ENCODE measurements around the gene BCL2. TPM values are rescaled to one million over a fixed set of nuclear protein-coding genes. Genes with fewer than 3 reads are reported as not detected.

BCL2 gene
- total RNA-seq, 2 donors from 2014 or later, result 14.8 to 38.4 TPM

DNA sequence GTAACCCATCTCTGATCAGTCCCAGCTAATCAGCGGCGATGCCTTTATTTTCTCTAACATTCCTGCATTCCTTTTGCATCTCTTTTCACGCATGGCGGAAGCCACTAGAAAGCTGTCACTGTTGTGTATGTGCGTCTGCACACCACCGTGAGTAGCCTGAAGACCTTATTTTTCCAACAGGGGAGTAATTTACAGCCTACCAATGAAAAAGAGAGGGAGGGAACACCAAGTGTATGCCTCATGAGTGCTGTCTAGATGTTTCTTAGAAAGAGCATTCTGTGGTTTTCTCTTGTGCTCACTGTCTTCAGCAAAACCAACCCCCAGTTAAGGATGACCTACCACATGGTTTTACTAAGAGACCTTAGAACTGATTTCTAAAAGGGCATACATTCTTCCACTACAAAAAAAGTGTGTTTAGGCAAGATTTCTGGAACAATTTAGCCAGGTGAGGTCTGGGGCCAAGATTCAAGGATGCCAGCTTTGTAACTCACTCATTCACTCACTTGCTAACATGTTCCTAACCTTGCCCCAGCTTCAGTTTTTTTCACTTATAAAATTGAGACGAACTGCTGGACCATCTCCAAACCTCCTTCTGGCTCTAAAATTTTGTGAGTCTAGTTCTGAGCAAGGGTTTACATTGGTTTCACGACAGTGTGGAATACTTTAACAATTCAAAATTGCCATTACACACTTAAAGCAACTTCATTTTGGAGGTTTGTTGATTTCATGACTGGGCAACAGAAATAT lies 51.4 kb downstream of the BCL2 start:
- DNase-seq (ENCODE audit: low spot score), result no peak
- Histone ChIP-seq H3K4me3 (no peak overlapping the region), H3K27me3 (replicated peaks; ENCODE audit: insufficient read depth) (no peaks in the 10 kb centered on the region), H3K9me3 (no peaks in the 10 kb centered on the region), H3K4me1 (replicated peaks) (no peaks in the 10 kb centered on the region), H3K27ac (no peak overlapping the region), H3K36me3 (no peaks in the 10 kb centered on the region)
- intact Hi-C loops (cut with DNase I), result no loop called here
- TF ChIP-seq POLR2A (IDR thresholded peaks at IDR 0.05), result no peak
- TF ChIP-seq POLR2AphosphoS5 (IDR thresholded peaks at IDR 0.05), result no peak
- TF ChIP-seq CTCF (IDR thresholded peaks at IDR 0.05), result no peak
- 74% methylated on average over 8 of the region's 8 CpGs for WGBS

DNA sequence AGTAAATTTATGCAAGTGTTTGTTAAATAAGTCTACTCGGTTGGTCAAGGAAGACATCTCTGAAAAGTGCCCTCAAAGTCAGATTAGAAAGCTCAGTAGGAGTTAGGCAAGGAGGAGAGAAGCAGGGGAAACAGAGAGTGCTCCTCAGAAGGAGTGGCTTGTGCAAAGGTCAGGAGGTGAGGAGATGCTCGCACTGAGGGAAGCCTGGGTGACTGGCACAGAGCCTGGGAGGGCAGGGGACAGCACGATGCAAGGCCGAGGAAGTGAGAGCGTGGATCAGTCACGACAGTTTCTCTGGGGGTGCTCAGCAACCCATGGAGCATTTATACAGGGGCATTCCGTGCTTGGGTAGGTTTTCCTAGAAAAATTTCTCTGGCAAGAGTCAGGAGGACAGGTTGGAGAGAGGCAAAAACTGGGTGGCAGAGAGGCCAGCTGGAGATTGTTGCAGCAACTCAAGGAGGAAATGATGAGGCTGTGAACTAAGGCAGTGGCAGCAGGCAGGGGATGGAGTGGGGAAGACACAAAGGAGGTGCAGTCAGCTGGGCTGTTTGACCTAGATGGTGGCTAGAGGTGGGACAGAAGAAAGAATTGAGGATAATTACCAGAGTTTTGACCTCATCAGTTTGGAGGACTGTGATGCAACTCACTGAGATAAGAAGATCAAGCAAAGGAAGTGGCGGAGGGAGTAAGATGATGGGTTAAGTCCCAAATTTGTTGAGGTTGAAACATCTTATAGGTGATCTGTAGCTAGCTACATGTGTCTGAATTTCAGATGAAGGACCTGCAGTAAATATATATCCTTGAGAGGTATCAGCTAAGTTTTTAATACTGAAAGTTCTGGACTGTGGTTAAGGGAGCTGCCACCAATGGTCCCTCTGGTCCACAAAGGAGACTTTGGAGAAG lies 52.4 kb downstream of the BCL2 start:
- TF ChIP-seq CTCF (IDR thresholded peaks at IDR 0.05) (no peak), POLR2A (IDR thresholded peaks at IDR 0.05) (no peak), POLR2AphosphoS5 (IDR thresholded peaks at IDR 0.05) (no peak)
- Histone ChIP-seq H3K27me3 (replicated peaks; ENCODE audit: insufficient read depth) (no peaks in the 10 kb centered on the region), H3K27ac (no peak overlapping the region), H3K4me3 (no peak overlapping the region), H3K36me3 (no peaks in the 10 kb centered on the region), H3K4me1 (replicated peaks) (no peaks in the 10 kb centered on the region), H3K9me3 (no peaks in the 10 kb centered on the region)
- DNase-seq (ENCODE audit: low spot score), result no peak
- 85% methylated on average over 8 of the region's 8 CpGs for WGBS
- intact Hi-C loops (cut with DNase I), result no loop called here

DNA sequence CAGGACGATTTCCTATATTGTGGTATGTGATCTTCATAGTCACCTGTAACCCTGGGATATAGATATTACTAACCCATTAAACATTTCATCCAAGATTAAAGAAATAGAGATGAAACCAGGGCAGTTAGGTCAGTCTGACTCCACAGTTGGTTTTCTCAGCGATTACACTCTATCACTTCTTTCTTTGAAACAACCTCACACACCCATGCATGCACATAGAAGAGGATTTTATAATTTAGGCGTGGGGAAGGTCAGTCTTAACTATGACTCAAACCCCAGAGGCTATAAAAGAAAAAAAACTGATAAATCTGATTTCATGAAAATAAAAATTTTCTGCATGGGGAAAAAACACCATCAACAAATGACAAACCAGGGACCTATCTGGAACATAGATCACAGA lies 54.2 kb downstream of the BCL2 start:
- Histone ChIP-seq H3K27me3 (replicated peaks; ENCODE audit: insufficient read depth) (no peaks in the 10 kb centered on the region), H3K9me3 (no peaks in the 10 kb centered on the region), H3K36me3 (no peaks in the 10 kb centered on the region), H3K4me3 (no peak overlapping the region), H3K27ac (no peak overlapping the region), H3K4me1 (replicated peaks) (peaks cover 3% of the 10 kb centered on the region)
- WGBS, result 74% methylated on average over 3 of the region's 3 CpGs
- DNase-seq (ENCODE audit: low spot score), result no peak
- intact Hi-C loops (cut with DNase I), result no loop called here
- no peak for TF ChIP-seq POLR2AphosphoS5 (IDR thresholded peaks at IDR 0.05)
- no peak for TF ChIP-seq CTCF (IDR thresholded peaks at IDR 0.05)

DNA sequence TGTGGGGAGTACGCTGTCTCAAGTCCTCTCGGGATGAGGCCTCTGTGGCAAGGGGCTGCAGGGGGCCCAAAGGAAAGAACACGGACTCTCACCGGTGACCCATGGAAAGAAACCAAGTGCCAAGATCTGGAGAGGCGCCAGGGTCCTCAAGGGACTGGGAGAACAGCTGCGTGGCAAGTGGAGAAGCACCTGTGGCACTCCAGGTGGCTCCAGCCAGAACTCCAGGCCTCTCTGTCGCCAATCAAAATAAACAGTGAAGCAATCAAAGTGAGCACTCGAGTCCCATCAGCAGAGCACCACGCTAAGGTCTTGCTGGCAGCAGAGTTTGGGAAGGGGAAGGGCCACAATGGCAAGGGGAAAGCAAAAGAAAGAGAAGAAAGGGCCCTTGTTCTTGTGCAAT lies 54.7 kb downstream of the BCL2 start:
- 82% methylated on average over 9 of the region's 9 CpGs for WGBS
- intact Hi-C loops (cut with DNase I), result loop anchor here (5.0 kb wide), 1 partner anchor 118 kb away; no protein-coding TSS in a partner anchor
- Histone ChIP-seq H3K27ac (no peak overlapping the region), H3K36me3 (no peaks in the 10 kb centered on the region), H3K4me3 (no peak overlapping the region), H3K27me3 (replicated peaks; ENCODE audit: insufficient read depth) (no peaks in the 10 kb centered on the region), H3K4me1 (replicated peaks) (peaks cover 3% of the 10 kb centered on the region), H3K9me3 (no peaks in the 10 kb centered on the region)
- DNase-seq (ENCODE audit: low spot score), result no peak
- no peak for TF ChIP-seq POLR2A (IDR thresholded peaks at IDR 0.05)
- no peak for TF ChIP-seq POLR2AphosphoS5 (IDR thresholded peaks at IDR 0.05)
- no peak for TF ChIP-seq CTCF (IDR thresholded peaks at IDR 0.05)

All from prostate gland (tissue), 2 donors.